LNCAP (cell line): ENCODE data around the gene GRIN2A.

Source experiments
- CTCF ChIP-seq: fragments of 450-650 bp; IDR thresholded peaks from 2 replicates; pipeline ENCODE4 v1.5.1; 2017; ENCODE audit warnings: mild to moderate bottlenecking

GRIN2A gene

GRCh38 chr16:10013364-10013763 lies 168.9 kb downstream of the GRIN2A start:
- no peak for TF ChIP-seq CTCF

- TF ChIP-seq CTCF, result no peak
These were observed 172.5 kb downstream of the GRIN2A start for GRCh38 chr16:10009684-10010083.

GRCh38 chr16:10003486-10003885 lies 178.7 kb downstream of the GRIN2A start:
- no peak for TF ChIP-seq CTCF

GRCh38 chr16:10001258-10001775 lies 180.9 kb downstream of the GRIN2A start:
- no peak for TF ChIP-seq CTCF

- no peak for TF ChIP-seq CTCF
These were observed 186.0 kb downstream of the GRIN2A start for GRCh38 chr16:9996221-9996620.

- no peak for TF ChIP-seq CTCF
These were observed 189.8 kb downstream of the GRIN2A start for GRCh38 chr16:9992441-9992840.

- no peak for TF ChIP-seq CTCF
These were observed 201.2 kb downstream of the GRIN2A start for GRCh38 chr16:9980981-9981380.

- no peak for TF ChIP-seq CTCF
These were observed 204.0 kb downstream of the GRIN2A start for GRCh38 chr16:9978160-9978725.
